HG03521 (cell line): ENCODE measurements around the gene CACNA2D3.
A peak's percentile ranks its signal among the peaks of the same experiment; 100 is the strongest.

Experiments
- ATAC-seq: cut with Tn5 transposase; IDR thresholded peaks from one replicate; pipeline ENCODE4 v1.9.1; 2021; ENCODE audit warnings: mild to moderate bottlenecking, moderate library complexity; ENCODE audit not compliant: unreplicated experiment

The CACNA2D3 gene

DNA sequence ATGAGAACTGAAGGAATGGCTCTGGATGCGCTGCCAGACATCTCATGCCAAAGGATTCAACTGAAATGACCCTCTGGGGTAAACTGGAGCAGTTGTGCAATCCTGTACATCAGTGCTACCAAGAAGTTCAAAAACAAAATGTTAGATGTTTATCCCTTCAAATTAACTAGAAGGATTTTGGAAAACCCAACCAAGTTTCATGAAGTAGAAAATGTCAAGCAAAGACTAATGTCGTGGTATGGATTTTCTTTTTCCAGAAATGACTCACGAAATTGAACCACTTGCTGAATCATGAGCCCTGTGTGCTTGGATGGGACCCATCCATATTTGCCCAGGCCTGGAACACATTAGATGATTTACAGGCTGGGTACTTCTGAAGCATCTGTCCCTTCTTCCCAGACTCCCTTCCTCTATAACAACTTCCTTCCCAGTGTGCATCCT, 703.9 kb downstream of the CACNA2D3 start:
- no peak for ATAC-seq

DNA sequence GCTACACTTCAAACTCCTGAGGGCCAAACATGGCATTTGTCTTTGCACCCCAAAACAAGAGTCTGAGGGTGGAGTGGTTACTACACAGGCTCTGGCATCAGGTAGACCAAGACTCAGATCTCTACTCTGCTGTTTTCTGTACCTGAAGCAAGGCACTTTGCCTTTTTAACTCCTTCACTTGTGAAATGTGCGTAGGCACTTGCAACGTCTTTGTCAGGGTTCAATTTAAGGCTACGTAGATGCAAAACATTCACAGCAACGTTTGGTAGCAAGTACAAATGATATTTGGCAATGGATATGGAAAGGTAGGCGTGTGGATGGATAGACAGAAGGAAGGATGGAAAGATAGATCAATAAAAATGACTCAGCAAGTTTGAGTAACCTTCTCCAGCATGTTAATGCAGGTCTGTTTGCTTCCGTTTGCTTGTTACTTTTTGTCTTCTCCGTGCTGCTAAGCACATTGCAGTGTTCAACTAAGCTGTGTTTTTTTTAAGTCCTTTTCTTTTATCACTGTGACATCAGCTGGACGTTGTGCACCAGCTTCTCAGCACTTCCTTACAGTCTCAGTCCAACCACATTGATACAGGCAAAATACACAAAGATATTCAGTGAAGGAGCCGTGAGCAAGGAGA, 704.8 kb downstream of the CACNA2D3 start:
- no peak for ATAC-seq

DNA sequence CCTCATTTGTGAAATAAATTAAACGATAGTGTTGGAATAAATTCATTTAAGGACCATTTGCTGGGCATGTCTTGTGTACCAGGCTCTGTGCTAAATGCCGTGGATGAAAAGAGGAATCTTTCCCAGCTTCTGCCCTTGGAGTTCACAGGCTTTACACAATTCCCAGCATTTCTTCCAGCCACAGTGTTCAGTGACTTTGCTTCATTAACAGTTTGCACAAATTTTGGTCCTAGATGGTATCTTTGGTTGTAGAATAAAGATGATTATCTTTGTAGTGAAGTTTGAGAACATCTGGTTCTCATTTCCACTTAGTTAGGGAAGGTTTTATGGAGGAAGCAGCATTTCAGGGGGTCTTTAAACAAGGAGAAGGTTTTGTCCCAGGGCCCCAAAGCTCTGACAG, 705.4 kb downstream of the CACNA2D3 start:
- no peak for ATAC-seq

DNA sequence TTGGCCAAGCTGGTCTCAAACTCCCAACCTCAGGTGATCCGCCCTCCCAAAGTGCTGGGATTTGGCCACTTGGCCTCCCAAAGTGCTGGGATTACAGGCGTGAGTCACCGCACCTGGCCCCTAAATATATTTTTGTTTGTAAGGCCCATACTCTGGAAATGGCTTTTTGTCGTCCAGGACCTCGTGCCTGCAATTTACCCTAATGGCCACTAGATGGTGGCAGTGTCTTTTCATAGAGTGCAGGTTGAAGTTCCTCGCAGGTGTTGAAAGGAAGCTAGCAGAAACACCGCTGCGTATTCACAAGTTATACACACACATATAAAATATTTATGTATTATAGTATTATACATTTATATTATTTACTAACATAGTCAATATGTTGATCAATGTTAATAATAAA, 708.3 kb downstream of the CACNA2D3 start:
- ATAC-seq = no peak

DNA sequence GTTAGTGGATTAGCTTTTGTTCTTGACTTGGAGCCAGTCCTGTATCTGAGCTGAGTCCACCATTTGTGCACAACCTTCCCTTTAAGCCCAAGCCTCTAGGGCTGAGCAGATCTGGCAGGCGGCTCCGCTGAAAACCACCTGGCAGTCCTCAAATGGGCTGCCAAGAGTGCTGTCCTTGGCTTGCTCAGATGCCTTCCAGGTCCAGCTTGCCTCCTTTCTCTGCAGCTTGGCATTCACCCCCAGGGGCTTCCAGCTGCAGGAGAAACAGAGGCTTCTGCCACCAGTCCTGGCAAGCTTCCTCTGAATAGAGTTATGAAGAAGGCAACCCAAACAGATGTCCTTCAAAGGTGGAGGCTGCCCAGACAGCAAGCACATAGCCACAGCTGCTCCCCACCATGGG, 708.8 kb downstream of the CACNA2D3 start:
- ATAC-seq = no peak

DNA sequence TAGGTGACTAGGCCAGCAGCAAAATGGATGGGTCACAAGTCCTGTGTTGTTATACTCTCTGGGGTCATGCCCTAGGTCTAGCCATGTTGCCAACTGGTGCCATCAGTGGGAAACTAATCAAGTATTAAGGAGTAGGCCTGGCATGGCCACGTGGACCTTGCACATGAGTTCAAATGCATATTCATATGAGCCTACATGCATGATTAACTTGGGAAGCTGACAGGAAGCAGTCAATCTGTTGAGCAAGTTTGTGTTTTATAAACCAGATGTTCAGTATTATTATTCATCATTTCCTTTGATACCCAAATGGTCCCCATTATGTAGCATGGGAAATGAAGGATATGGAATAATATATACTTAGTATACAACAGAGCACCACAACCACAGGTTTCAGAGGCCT, 710.5 kb downstream of the CACNA2D3 start:
- no peak for ATAC-seq

DNA sequence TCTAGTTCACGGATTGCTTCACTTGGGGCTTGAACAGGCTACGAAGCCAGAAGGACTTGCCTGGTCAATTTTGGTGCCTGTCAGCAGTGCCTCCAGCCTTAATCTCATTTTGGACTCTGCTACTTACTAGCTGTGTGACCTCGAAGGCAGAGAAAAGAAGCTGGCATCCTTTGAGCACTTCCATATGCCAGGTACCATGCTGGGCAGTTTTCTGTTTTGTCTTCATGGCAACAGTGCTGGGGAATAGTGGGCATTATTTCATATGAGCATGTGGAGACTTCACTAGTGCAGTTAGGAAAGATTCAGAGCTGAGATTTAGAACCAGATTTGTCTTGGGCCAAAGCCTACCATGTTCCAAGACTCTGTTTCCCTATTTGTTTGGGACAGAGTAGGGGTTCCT, 713.3 kb downstream of the CACNA2D3 start:
- ATAC-seq = no peak

DNA sequence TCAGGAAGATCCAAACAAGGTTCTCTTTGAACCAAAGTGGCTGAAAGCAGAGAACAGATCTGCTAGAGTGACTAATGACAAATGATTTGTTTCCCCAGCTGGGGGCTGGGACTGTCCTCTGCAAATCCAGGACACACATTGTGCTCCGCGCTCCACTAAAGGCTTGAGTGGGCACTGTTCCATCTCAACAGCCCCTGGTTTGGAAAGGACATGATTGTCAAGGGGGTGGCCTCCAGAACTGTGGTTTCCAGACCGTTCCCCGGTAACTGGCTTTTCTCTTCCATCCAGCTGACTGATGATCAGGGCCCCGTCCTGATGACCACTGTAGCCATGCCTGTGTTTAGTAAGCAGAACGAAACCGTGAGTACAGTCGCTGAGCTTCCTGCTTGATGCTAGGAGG, 714.5 kb downstream of the CACNA2D3 start:
- ATAC-seq = no peak

DNA sequence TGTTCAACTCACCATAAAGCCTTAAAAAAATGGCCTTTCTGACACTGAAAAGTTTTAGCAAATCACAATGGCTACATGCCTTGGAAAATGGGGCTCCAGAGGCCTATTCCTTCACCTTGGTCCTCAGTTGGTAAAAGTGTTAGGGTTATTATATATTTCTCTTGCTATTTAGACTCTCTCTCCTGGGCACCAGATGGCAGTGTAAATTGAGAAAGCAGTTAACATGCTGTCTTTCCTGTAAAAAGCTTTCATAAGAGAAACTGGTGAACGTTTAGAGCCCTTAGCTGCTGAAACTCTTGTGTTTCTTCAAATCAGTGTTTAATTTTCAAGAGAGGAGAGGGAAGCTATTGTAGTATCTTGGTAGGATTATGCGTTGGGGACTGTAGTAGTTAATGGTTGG, 715.6 kb downstream of the CACNA2D3 start:
- ATAC-seq = no peak

DNA sequence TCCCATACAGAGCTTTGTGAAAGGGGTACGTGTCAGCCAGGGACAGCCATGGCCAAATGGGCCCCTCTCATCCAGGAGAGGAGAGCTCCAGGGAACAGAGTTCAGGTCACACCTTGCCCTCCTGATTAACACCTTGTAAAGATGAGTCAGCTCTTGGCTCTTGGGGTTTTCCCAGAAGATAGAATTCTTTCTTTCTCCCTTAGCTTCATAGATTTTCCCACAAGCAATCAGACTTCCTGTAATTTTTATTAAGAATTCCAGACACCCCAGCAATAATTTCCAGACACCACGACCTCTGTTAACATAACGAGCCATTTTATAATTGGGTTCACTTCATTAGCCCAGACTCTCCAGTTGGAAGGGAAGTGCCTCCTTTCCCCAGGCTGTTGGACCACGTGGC, 719.1 kb downstream of the CACNA2D3 start:
- no peak for ATAC-seq

DNA sequence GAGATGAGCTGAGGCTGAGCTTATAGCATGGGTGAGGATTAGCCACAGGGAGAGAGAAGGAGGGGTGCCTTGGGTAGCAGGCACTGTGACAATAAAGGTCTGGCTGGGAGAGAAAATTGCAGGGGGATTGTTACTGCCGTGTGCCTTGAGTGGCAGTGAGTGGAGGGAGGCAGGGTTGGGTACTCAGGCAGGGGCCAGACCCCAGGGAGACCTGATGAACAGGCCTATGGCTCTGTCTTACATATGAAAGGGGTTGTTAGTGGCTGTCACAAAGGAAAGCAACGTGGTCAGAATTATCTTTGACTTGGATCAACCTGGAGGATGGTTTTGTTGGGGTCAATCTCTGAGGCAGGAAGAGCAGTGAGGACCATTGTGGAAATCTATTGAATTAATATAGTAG, 721.0 kb downstream of the CACNA2D3 start:
- ATAC-seq = no peak

DNA sequence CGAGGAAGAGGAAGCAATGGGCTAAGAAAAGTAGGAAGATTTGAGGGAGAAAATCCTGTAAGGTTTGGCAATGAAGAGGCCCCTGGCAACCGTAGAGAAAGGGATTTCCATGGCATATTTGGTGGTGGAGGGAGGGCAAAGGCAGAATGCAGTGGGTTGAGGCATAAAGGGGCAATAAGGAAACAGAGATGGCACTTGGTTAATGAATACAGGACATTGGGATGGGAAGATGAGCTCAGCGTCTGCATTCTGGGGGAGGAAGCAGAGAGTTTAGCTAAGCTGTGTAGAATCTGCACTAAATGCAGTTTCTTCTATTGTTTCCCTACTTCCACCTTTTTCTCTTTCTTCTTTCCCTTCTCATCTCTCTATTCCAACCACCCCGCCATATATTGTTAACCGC, 721.9 kb downstream of the CACNA2D3 start:
- ATAC-seq = no peak

DNA sequence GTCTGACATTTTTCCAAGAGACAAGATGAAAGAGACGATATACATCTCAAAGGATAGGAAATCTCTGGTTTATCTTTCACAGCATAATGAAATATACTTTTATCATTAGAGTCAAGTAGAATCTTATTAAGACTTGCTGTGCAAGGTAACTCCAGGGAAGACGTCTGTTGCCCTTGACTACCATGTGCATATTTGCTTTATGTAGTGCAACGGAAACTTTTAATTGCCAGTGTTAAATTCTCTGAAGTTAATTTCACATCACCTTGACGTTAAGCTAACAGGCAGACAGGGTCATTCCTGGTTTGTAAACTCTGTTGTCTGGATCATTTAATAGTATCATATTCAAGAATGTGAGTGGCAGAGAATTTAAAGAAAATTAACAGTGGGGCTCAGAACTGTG, 722.7 kb downstream of the CACNA2D3 start:
- no peak for ATAC-seq

DNA sequence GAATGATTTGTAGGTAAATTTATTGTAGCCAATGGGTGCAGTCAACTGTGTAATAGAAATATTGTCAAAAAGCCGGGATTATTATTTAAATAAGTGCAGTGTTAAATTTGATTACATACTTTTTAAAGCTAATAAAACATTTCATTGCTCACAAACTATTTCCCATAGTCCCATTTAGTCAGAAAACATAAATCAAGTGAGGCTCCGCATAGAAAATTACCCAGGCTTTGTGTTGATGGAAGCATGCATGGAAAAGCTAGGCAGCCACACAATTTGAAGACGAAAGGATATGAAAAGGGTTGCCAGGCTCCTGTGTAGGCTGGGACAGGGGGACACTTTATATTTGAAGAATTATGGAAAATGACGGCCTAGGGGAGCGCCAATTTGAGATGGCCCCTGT, 723.2 kb downstream of the CACNA2D3 start:
- ATAC-seq = no peak

DNA sequence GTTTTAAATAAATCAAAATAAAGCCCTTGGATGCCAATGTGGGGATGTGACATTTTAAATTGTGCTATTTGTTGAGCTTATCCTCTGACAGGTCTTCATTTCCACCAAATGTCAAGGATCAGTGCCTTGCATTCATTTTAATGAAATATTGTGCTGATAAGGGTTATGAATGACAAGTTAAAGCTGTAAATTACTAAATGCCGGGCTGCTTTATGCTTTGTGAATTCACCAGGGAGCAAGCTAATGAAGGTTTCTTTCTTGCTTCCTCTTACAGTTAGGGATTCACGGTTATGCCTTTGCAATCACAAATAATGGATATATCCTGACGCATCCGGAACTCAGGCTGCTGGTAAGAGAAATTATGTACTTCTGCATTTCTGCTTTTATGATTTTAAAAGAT, 723.8 kb downstream of the CACNA2D3 start:
- no peak for ATAC-seq

DNA sequence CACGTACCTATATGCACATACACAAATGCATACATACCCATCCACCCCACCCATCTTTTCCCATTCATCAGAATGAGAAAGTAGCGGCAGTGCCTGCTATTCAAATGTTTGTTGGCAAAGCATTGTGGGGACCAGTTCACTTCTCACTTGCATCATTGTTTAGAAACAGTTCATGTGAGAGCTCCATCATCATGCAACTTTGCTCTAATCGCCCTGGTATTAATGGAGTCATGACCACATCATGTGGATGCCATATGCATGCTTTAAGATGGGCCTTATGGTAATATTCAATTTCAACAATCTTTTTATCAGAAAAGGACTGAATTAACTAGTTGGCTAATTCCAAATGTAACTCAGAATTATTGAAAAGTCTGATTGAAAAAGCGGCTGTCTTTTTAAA, 725.0 kb downstream of the CACNA2D3 start:
- ATAC-seq = no peak

DNA sequence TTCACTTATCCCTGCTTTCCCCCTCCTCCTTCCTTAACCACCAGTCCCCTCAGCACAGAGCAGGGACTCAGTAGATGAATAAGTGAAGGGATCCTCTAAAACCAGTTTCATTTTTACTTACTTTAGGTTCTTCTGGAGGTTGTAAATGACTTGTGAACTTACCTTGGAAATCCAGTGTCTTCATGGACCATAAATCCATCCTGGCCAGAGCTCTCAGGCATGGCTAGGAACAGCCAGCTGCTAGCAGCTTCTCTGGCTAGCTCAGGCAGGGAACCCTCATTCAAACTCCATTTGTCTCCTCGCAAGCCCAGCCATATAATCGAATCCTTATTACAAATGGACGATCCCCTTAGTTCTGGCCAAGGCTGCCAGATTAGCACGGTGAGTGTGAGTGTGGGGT, 727.0 kb downstream of the CACNA2D3 start:
- no peak for ATAC-seq

DNA sequence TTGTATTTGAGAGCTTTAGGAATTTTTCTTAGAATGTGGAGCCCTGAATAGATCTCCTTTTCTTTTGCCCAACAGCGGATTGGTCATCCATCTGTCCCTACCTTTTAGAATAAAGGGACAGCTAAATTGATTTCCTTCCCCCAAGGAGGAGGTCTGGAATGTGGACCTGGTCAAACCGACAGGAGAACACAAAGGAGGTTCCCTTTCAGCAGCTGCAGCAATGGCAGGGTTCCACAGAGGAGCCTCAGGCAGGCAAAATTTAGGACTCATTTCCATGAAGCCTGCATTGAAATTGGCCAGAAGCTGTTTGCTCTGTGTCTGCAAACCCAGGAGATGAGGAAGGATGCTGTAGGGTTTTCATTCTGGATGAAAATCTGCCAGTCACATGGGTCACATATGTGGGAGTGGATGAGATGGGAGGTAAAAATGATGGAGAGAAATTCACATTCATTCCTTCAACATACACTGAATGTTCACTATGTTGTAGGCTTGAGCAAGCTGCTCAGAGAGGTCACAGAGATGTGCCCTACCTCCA, 728.2 kb downstream of the CACNA2D3 start:
- no peak for ATAC-seq

DNA sequence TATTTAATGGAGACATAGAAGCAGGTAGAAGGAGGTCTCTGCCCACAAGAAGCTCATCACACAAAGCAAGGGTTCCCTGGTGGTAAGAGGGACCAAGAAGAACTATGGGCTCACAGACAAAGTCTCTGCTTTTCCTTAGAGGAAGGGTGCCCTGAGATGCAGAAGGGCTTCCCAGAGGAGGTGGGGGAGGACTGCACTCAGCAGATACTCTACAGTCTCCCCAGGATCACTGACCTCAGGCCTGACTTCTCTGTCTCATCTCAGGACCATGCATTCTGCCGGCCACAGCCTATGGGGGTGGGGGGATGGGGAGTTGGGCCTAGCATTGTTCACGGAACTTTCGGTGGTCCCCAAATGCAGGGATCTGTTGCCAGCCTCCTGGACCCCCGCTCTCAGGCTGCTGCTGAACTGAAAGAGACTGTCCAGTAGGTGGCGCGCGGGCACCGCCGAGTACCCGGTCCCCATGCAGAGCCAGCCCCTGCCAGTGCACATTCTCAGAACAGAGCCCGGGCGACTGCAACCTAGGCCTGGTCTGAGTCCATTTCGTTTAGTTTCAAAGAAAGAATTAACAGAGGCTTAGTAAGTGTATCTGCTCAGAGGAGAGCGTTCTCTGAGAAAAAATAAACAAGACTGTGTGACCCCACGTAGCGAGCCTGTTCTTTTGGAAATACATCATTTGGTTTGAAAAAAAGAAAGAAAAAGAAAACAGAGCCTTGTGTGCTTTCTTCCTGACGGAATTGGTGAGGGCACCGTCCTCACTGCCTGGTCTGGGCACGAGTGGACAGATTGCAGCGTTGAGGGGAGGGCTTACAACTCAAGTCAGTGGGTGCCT, 731.4 kb downstream of the CACNA2D3 start:
- ATAC-seq = peak; percentile 73

DNA sequence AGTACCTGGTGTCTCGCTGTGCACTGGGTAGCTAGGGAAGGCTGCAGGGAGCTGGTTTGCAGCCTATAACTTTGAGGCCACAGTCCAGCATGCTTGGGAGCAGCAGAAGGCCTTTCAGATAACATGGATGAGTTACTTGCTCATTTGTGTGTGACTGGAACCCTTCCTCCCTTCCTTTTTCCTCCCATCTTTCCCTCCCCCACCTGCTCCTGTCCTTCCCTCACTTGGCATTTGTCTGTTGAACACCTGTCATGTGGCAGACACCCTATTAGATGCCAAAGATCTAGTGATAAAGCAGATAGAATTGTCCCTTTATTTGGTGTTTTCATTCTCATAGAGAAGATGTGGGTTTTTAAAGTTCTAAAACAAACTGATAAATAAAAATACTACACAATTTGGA, 733.9 kb downstream of the CACNA2D3 start:
- ATAC-seq = no peak

DNA sequence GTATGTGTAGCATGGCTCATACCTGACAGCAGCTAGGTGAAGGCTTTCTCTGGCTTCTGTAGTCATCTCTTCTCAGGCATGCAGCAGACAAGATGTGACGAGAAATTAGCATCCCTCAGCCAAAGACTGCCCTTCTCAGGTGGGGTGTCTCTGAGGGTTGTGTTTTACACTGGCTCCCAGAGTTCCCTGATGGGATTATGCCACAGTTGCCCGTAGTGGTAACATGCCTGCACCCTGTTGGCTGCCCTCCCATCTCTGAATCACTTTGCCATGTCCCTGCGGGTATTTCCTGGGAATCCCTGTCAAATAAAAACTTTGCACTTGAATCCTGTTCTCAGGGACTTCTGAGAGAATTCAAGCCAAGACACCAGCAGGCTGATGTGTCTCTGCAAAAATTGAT, 735.0 kb downstream of the CACNA2D3 start:
- ATAC-seq = no peak

DNA sequence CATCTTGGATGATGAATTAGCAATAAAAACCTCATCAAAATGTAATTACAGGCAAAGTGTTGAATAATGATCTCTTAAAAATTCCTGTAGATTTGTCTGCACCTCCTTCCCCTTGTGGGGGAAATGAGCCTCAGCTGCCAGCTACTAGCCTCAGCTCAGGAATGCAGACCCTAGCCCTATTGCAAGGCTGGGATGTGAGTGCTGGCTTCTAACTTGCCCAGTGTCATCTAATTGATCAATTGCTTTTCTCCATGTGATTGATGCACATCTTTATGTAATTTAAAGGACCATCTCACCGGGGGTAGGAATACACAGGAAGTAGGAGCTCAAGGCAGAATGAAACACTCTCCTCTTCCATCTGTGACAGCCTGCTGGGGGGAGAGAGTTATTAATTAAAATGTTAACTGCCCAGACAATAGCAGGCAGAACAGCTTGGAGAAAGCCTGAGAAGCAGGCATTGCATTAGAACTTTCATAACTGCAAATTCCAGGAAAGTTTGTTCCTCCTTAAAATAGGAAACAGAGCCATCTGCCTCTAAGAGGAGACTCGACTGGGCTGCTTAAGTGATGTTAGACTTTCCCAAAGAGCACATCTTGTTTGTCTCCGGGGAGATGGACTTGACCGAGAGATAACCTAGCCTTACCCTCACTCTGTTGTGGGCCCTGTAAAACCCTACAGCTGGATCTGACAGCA, 735.9 kb downstream of the CACNA2D3 start:
- ATAC-seq = no peak
